SH-SY5Y (cell line): ENCODE data around the gene TMEM169.

Source experiments
- GATA2 ChIP-seq: IDR thresholded peaks from 2 replicates; pipeline ENCODE4 v1.6.1; 2011; ENCODE audit warnings: mild to moderate bottlenecking, low read depth, low read length
- GATA3 ChIP-seq: IDR thresholded peaks from 2 replicates; pipeline ENCODE4 v1.6.1; 2011; ENCODE audit warnings: low read depth, mild to moderate bottlenecking, low read length, moderate library complexity

TMEM169 gene

GRCh38 chr2:216081012-216081411 is 707 bp upstream of the TMEM169 start:
- no peak for TF ChIP-seq GATA3
- no peak for TF ChIP-seq GATA2

DNA sequence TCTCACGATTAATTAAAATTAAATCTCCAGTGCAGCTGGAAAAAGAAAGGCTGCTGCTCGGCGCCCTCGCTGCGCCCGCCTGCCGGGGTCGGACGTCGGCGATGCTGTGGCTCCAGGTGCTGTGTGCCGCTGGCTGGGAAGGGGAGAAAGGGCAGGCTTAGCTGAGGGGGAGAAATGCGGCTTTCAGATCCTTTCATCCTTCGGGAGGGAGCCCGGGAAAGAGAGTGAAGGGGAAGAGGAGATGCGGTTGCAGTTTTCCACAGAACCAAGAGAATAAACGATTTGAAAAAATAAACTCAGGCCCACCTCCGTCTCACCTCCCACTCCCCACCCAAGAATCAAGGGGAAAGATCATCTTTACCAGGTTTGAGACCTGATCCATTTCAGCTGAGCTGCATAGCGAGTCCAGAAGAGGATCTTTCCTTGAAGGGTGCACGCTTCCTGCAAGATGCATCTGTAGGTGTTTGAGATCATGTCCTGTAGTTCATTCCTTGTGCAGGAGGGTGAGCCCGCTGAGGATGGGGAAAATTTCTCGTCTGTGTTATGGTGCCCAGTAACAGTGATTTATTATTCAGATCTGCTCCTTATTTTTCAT is 495 bp downstream of the TMEM169 start:
- no peak for TF ChIP-seq GATA3
- TF ChIP-seq GATA2, result no peak

- no peak for TF ChIP-seq GATA2
- TF ChIP-seq GATA3, result no peak
Measured at GRCh38 chr2:216082805-216083204, 1.1 kb downstream of the TMEM169 start.

GRCh38 chr2:216083464-216084281 is 2.0 kb downstream of the TMEM169 start:
- TF ChIP-seq GATA2, result no peak
- TF ChIP-seq GATA3, result no peak

DNA sequence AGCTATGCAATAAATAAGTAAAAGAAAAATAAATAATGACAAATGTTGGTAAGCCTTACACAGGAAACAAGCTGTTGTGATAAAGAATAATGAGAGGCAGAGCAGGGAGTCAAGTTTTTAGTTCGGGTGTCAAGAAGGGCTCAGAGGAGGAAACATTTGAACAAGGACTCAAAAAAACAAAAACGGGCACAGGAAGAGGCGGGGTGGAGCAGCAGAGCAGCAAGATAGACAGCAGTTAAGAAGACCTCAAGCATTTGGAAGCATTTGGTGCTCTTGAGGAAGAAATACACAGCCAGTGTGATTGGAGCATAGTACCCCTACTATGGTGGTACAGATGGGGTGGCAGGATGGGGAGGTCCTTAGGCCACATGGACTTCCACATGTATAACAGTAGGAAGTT is 2.8 kb downstream of the TMEM169 start:
- no peak for TF ChIP-seq GATA3
- TF ChIP-seq GATA2, result no peak

DNA sequence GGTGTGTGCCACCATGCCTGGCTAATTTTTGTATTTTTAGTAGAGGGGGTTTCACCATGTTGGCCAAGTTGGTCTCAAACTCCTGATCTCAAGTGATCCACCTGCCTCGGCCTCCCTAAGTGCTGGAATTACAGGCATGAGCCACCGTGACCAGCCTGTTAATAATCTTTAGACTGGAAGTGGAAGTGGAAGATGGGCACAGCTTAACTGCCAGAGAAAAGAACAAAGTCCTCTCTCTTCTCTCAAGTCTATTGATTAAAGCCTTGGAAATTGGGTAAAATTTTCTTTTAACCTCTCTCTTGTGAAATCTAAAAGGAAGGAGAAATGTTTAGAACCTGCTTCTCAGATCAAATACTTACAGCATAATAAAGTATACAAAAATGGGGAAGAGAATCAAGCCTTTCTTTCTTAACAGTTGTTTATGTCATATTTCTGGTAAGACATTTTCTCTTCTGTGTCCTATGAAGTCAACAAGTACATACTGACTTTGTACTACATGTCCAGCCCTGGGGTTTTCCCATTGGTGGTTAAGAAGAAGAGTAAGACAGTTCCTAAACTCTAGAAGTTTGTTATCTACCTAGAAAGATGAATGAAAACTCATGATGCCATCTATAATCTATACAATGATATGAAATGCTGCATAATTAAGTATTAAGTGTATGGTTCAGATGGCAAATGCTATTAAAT is 4.6 kb downstream of the TMEM169 start:
- TF ChIP-seq GATA2 (no peak), GATA3 (no peak)

GRCh38 chr2:216090369-216090786 is 8.7 kb downstream of the TMEM169 start:
- TF ChIP-seq GATA3, result no peak
- TF ChIP-seq GATA2, result no peak

GRCh38 chr2:216092646-216093045 is 10.9 kb downstream of the TMEM169 start:
- TF ChIP-seq GATA2, result no peak
- no peak for TF ChIP-seq GATA3

DNA sequence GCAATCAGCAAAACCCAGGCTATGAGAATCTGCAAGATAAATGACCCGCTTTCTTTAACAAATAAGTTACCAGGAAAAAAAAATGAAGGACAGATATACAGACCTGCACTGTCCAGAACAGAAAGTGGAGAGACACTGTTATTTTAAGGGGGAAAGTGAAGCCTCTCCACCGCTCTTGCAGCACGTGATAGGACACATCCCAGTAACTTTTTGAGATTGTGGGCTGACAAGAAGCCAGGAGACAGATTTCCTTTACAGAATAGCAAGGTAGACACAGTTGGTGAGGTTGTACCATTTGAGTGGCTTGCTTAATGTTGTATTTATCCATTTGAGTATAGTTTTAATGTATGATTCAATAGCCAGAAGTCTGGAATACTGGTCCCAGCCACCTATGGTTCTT is 13.0 kb downstream of the TMEM169 start:
- no peak for TF ChIP-seq GATA2
- TF ChIP-seq GATA3, result no peak

DNA sequence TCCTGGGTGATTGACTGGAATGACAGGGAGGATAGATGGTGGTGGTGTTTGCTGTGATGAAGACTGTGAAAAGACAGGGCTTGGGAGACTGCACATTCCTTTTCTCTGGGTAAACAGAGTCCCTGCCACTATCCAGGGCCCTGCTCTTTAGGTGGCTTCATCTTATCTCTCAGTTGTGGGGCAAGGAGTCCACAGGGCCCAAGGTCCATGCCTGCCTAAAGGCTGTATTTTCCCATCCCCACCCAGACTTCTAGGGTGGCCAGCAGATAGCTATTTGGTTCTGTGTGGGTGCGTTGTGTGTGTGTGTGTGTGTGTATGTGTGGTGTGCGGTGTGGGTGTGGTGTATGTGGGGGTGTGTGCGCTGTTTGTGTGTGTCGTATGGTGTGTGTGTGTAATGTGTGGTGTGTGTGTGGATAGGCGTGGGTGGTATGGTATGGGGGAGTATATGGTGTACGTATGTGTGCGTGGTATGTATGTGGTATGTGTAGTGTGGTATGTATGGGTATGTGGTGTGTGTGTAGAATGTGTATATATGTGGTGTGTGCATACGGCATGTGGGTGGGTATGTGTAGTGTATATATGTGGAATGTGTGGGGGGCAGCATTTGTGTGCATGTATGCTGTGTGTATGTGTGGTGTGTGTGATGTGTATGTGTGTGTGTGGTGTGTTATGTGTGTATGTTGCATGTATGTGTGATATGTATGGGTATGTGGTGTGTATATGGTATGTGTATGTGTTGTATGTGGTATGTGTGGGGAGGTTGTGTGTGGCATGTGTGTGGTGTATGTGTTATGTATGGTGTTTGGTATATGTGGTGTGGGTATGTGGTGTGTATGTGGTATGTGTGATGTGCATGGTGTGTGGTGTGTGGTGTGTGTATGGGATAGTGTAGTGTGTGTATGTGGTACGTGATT is 17.0 kb downstream of the TMEM169 start:
- TF ChIP-seq GATA2, result no peak
- no peak for TF ChIP-seq GATA3

DNA sequence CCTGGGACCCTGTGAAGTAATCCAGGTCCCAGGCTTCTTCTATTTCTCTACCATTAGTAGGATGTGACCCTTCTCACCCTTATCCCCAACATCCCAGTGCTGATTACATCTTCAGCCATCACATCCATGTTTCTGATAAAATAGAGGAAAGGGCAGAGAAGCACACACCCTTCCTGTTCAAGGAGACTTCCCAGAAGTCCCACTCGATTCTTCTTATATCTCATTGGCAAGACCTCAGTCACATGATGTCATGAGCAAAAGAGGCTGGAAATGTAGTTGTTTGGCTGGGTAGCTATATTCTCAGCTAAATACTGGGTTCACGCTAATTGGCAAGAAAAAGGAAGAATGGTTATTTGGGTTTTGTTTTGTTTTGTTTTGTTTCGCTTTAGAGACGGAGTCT is 19.4 kb downstream of the TMEM169 start:
- TF ChIP-seq GATA2 (no peak), GATA3 (no peak)

- no peak for TF ChIP-seq GATA2
- no peak for TF ChIP-seq GATA3
Measured at GRCh38 chr2:216103213-216103612, 21.5 kb downstream of the TMEM169 start.

DNA sequence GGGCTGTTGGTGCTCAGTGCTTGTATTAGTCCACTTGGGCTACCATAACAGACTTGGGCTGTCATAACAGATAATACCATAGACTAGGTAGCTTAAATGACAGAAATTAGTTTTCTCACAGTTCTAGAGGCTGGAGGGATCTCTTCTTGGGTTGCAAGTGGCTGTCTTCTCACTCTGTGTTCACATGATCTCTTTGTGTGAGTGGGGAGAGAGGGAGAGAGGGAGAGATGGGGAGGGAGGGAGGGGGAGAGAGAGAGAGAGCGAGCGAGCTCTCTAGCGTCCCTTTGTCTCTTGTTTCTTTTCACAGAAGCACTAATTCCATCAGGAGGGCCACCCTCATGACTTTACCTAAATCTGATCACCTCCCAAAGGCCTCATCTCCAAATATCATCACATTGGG is 23.0 kb downstream of the TMEM169 start:
- TF ChIP-seq GATA3 (no peak), GATA2 (no peak)

GRCh38 chr2:216107320-216107719 is 25.6 kb downstream of the TMEM169 start:
- no peak for TF ChIP-seq GATA2
- TF ChIP-seq GATA3, result no peak

- TF ChIP-seq GATA3 (no peak), GATA2 (no peak)
Measured at GRCh38 chr2:216107760-216108159, 26.0 kb downstream of the TMEM169 start.
